Kidney (tissue), 14 donors: ENCODE results near the gene FAM53C. TPM values are rescaled to one million over a fixed set of nuclear protein-coding genes. Genes with fewer than 3 reads are reported as not detected.

Experiments used
- DNase-seq, 5 donors: peaks; one replicate each; pipeline ENCODE4 v3.0.0-alpha.2; 2013 to 2020
- FAIRE-seq: peaks from 2 replicates; lab custom pipeline; 2012; peaks lifted over from hg19 to GRCh38; lab: Jason Lieb, UNC
- H3K27ac ChIP-seq, 2 donors: one replicate each; pipeline ENCODE4 v1.7.0; 2013; ENCODE audit warnings: low read depth in 2 of 2, low read length in 2 of 2, inconsistent platforms in 1 of 2
- H3K27me3 ChIP-seq: one replicate; pipeline ENCODE4 v1.7.1; 2013; ENCODE audit warnings: low read length, inconsistent platforms; ENCODE audit not compliant: control insufficient read depth, insufficient read depth
- H3K36me3 ChIP-seq, 3 donors: one replicate each; pipeline versions ENCODE4 v1.7.0 to v1.7.1; 2013; ENCODE audit warnings: low read length in 3 of 3, control low read depth in 1 of 3, inconsistent platforms in 1 of 3; ENCODE audit not compliant: insufficient read depth in 3 of 3, control insufficient read depth in 2 of 3
- H3K4me1 ChIP-seq, 3 donors: one replicate each; pipeline versions ENCODE4 v1.7.0 to v1.7.1; 2013; ENCODE audit warnings: low read length in 3 of 3, inconsistent platforms in 1 of 3, low read depth in 1 of 3; ENCODE audit not compliant: control insufficient read depth in 2 of 3, insufficient read depth in 2 of 3
- H3K4me3 ChIP-seq, 3 donors: one replicate each; pipeline versions ENCODE4 v1.7.0 to v1.8.1; 2013; ENCODE audit warnings: low read length in 3 of 3, control low read depth in 1 of 3, inconsistent platforms in 1 of 3
- H3K9ac ChIP-seq, 3 donors: one replicate each; pipeline versions ENCODE4 v1.7.0 to v1.7.1; 2013; ENCODE audit warnings: low read length in 3 of 3, control low read depth in 1 of 3, inconsistent platforms in 1 of 3
- H3K9me3 ChIP-seq, 3 donors: one replicate each; pipeline versions ENCODE4 v1.7.0 to v1.7.1; 2013; ENCODE audit warnings: low read length in 3 of 3, control low read depth in 1 of 3, inconsistent platforms in 1 of 3; ENCODE audit not compliant: control insufficient read depth in 2 of 3, insufficient read depth in 1 of 3
- CTCF ChIP-seq: IDR thresholded peaks from 3 replicates; pipeline ENCODE4 v1.5.1; 2012; ENCODE audit warnings: mild to moderate bottlenecking, moderate library complexity, borderline replicate concordance; ENCODE audit not compliant: insufficient read depth; ENCODE audit errors: extremely low read depth
- intact Hi-C: fragments of 100-400 bp; cut with DNase I; formaldehyde crosslinking; loops from one replicate; pipeline ENCODE4 v1.11.1; 2022
- polyA plus RNA-seq: library from polyadenylated mRNA; stranded (reverse); fragments of 350-450 nt; fragmentation: Illumina TruSeq; extraction: RNeasy Lipid Tissue Mini Kit (QIAGEN cat#74804); gene quantifications from one replicate; pipeline ENCODE4 v1.2.3, GENCODE V29; 2014; ENCODE audit warnings: low read depth, low replicate concordance; ENCODE audit not compliant: insufficient read depth
- total RNA-seq: library from RNA; stranded (reverse); fragmentation: NEBNext Ultra II Directional; extraction: Animal tissue kit (Norgen Biotek cat#: 25700); gene quantifications from one replicate; pipeline ENCODE4 v1.2.1, GENCODE V29; 2021
- donor health status: control.
- donor health status: control.
- donor health status: control.
- donor health status: control.
- donor health status: control.
- donor health status: DM: yes; HTN: yes; CAD: no.
- donor health status: Normal renal cell carcinoma (clear cell type).

FAM53C gene
- total and polyA plus RNA-seq, 2 donors from 2014 or later: 8.1 to 18.9 TPM

DNA sequence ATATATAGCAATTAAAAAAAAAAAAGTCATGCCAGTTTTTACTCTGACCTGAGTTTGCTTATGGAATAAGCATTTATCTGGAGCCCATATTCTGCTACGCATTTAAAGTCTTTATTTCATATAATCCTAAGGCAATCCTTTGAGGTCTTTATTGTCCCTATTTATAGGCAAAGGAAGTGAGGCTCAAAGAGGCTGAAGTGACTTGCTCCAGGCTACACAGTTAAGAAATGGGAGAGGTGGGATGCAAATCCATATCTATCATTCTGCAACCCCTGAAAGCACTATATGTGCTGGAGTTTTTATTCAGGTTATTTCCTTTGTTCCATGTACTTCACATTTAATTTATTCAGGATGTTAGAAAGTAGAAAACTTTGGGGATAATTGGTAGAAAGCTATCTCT, 26.5 kb downstream of the FAM53C start:
- DNase-seq: no peak
- FAIRE-seq: no peak
- H3K4me1 ChIP-seq: peaks cover 0 to 6% (median 0%) of the 10 kb centered on the region in 3 donors

DNA sequence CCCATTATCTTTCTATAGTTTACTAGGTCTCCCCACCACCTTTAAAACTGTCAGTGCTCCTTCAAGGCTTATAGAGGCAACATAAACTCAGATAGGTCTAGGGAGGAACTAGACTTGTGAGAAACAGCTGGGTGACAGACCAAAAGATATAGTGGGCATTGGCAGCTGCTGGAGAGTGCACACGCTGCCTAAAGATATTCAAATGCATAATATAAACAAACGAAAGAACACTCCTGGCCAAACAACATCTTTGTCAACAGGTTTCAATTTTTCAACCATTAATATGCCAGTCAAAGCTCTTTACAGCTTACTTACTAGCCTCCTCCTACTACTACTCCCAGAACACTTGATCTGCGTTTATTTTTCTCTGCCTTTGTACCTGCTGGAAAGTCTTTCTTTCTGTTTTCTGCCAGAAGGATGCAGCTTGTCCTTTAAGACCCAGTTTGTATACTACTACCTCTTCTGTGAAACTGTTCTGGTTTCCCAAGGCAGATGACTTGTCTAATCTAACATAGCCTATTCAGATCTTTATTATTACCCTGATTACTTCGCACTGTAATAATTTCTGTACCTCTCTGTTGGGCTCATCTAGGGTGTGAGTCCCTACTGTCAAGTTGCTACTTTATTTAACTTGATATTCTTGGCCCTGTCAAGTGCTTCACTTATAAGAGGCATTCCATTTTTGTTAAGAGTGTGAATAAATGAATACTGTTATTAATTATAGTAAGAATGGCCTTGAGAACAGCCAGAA, 28.7 kb downstream of the FAM53C start:
- DNase-seq: no peak
- Histone ChIP-seq H3K27me3 (no peaks in the 10 kb centered on the region), H3K4me3 (no peak overlapping the region), H3K27ac (no peak overlapping the region), H3K9me3 (no peaks in the 10 kb centered on the region), H3K4me1 (peaks cover 0 to 6% (median 0%) of the 10 kb centered on the region in 3 donors), H3K36me3 (no peaks in the 10 kb centered on the region), H3K9ac (no peak overlapping the region)
- no peak for FAIRE-seq
- intact Hi-C loops: no loop called here
- TF ChIP-seq CTCF: no peak

More for the DNA sequence above, 26.5 kb downstream of the FAM53C start:
- Histone ChIP-seq H3K9me3 (no peaks in the 10 kb centered on the region), H3K27me3 (no peaks in the 10 kb centered on the region), H3K36me3 (no peaks in the 10 kb centered on the region), H3K4me3 (no peak overlapping the region), H3K27ac (no peak overlapping the region), H3K9ac (no peak overlapping the region)
- intact Hi-C loops: no loop called here
- no peak for TF ChIP-seq CTCF

DNA sequence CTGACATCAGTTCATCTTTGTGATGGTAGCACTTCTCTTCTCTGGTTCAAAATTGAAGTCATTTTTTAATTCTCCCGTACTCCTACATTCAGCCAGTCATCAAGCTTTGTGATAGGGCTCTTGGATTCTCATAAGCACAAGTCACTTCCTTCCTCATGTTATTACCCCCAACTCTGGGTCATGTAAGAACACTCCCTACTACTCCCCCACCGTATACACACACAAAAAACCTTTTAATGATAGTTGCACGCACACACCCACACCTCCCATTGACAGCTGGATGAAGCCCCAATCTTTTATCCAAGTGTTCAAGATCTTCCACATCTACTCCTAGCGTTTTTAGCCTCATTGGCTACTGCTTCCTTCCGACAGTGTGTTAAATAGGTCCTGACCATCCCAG, 31.2 kb downstream of the FAM53C start:
- Histone ChIP-seq H3K27me3 (no peaks in the 10 kb centered on the region), H3K27ac (no peak overlapping the region), H3K4me1 (peaks cover 0 to 6% (median 0%) of the 10 kb centered on the region in 3 donors), H3K9me3 (no peaks in the 10 kb centered on the region), H3K4me3 (no peak overlapping the region), H3K9ac (no peak overlapping the region), H3K36me3 (peaks cover 0 to 3% (median 0%) of the 10 kb centered on the region in 3 donors)
- TF ChIP-seq CTCF: no peak
- FAIRE-seq (no peak), DNase-seq (no peak)
- intact Hi-C loops: no loop called here
